Stimulated activated effector memory CD8-positive, alpha-beta T cell treated with anti-CD3 and anti-CD28 coated beads, Interleukin-12 subunit alpha, Interleukin-12 subunit beta, amount 100 ng/mL, for 72 hours (primary cell): ENCODE data around the gene PARP2.

Source experiments
- ATAC-seq: fragments of 150-1000 bp; cut with Tn5 transposase; 2 replicates; pipeline ENCODE4 v1.10.0; 2021
- DNase-seq, 2 donors: peaks; one replicate each; pipeline ENCODE4 v3.0.0; 2021 to 2022; ENCODE audit warnings: low spot score in 2 of 2
- H3K27ac Mint-ChIP-seq: one replicate; pipeline ENCODE4 v1.8.0; 2022; ENCODE audit warnings: mild to moderate bottlenecking, mixed read lengths
- H3K36me3 Mint-ChIP-seq: one replicate; pipeline ENCODE4 v1.8.0; 2022; ENCODE audit warnings: mild to moderate bottlenecking, mixed read lengths
- H3K4me1 Mint-ChIP-seq: one replicate; pipeline ENCODE4 v1.8.0; 2022; ENCODE audit warnings: mixed read lengths
- H3K4me3 Mint-ChIP-seq: one replicate; pipeline ENCODE4 v1.8.0; 2022; ENCODE audit warnings: mild to moderate bottlenecking, mixed read lengths
- H3K9me3 Mint-ChIP-seq: one replicate; pipeline ENCODE4 v1.8.0; 2022; ENCODE audit warnings: mixed read lengths

Gene PARP2, protein sequence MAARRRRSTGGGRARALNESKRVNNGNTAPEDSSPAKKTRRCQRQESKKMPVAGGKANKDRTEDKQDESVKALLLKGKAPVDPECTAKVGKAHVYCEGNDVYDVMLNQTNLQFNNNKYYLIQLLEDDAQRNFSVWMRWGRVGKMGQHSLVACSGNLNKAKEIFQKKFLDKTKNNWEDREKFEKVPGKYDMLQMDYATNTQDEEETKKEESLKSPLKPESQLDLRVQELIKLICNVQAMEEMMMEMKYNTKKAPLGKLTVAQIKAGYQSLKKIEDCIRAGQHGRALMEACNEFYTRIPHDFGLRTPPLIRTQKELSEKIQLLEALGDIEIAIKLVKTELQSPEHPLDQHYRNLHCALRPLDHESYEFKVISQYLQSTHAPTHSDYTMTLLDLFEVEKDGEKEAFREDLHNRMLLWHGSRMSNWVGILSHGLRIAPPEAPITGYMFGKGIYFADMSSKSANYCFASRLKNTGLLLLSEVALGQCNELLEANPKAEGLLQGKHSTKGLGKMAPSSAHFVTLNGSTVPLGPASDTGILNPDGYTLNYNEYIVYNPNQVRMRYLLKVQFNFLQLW

DNA sequence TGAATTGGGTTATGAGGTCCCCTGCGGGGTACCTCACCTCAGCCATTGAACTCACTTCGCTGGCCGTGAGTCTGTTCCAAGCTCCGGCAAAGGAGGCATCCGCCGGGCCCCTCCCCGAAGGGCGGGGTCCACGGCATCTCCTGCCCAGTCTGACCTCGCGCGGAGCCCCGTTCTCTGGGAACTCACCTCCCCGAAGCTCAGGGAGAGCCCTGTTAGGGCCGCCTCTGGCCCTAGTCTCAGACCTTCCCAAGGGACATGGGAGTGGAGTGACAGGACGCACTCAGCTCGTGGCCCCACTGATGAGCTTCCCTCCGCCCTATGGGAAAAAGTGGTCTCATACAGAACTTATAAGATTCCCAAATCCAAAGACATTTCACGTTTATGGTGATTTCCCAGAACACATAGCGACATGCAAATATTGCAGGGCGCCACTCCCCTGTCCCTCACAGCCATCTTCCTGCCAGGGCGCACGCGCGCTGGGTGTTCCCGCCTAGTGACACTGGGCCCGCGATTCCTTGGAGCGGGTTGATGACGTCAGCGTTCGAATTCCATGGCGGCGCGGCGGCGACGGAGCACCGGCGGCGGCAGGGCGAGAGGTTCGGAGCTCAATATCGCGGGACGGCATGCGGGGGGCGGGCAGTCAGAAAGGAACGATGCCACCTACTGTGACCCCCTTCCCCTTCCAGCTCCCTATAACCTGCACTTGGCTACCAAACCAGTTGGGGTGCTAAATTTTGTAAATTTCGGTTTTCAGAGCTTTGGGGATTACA is at the start of gene PARP2:
Gene PARP2 (plus strand): TSS at position 544 of the 770 bp plus-strand sequence. CDS start 7 bp downstream, at position 551.
- H3K36me3 Mint-ChIP-seq = peaks cover 56% of the 10 kb centered on the region
- peak; percentile 96 for ATAC-seq
- peak within 1 kb of the TSS; percentile 89 for H3K4me3 Mint-ChIP-seq
- peak; percentile 80 to 97 for DNase-seq
- peak within 1 kb of the TSS; percentile 97 for H3K27ac Mint-ChIP-seq
- no peaks in the 10 kb centered on the region for H3K9me3 Mint-ChIP-seq
- H3K4me1 Mint-ChIP-seq = peaks cover 24% of the 10 kb centered on the region

DNA sequence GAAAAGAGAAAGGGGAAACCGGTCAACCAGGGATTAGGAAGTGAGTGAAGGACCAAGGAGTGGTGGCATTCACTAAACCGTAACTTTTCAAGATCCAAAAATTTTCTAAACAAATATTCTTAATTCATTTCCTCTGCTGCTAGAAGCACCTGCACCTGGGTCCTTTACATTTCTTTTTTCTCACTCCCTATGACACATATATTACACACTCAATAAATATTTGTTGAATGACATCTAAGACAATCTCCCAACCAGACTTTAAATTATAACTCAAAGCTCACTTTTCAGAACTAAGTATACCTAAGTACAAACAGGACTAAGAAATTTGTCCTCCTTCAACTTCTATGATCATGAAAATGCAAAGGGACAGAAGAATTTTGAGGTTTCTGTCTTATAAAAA is 48.8 kb upstream of the PARP2 start:
- H3K4me1 Mint-ChIP-seq = peaks cover 4% of the 10 kb centered on the region
- ATAC-seq (no peak), DNase-seq (no peak)
- no peaks in the 10 kb centered on the region for H3K9me3 Mint-ChIP-seq
- H3K27ac Mint-ChIP-seq = peak overlapping the region; percentile 26
- H3K4me3 Mint-ChIP-seq = no peak overlapping the region
- peaks cover 92% of the 10 kb centered on the region for H3K36me3 Mint-ChIP-seq

DNA sequence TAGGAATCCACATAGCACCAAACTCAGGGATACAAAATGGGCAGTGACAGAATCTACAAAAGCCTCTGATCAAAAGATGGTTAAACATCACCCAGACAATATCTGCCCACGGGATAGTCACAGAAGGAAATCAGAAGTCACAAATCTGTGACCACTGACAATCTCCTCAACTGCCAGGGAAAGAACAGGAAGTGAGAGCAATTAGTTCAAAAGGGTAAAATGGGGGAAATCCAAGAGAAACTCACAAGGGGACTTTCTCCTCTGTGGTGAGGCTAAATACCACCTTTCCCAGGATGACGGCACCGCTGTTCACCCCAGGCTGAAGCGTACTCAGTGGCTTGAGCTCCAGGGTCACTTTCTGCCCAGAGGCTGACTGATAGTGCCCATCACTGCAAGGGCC is 48.4 kb upstream of the PARP2 start:
- peak; percentile 63 for ATAC-seq
- Mint-ChIP-seq H3K27ac (peak overlapping the region; percentile 26), H3K36me3 (peaks cover 93% of the 10 kb centered on the region)

DNA sequence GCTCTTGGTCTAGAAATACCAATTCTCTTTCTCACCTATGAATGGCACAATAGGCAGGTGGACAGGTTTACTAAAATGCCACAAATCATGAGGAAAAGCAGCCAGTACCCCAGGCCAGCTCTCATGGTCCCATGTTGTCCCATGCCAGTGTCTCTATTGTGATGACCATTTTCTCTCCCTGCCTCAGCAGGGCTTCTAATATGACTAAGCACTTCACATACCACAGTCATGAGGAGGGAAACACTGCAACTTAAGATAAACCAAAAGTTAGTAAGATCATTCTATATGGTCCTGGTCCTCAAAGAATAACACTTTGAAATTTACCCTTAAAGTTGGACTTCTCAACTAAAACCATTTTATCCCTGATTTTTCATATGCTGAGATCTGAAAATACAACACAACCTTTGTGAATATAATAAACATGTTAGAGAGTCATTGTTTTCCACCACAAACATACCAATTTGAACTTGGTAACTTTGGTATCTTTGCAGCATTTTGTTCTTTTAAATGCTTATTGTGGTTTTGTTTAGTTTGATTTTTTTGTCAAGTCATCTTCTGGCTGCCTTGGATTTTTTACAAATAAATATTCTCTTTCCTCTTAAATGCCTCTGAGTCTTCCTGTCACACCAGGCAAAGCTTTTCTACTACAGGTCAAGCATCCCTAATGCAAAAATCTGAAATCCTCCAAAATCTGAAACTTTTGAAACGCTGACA is 41.2 kb upstream of the PARP2 start:
- H3K27ac Mint-ChIP-seq = peak overlapping the region; percentile 10
- ATAC-seq (peak; percentile 71), DNase-seq (no peak)
- peaks cover 33% of the 10 kb centered on the region for H3K4me1 Mint-ChIP-seq
- no peaks in the 10 kb centered on the region for H3K9me3 Mint-ChIP-seq
- H3K36me3 Mint-ChIP-seq = peaks cover 56% of the 10 kb centered on the region
- H3K4me3 Mint-ChIP-seq = no peak overlapping the region

More for the DNA sequence above, 48.4 kb upstream of the PARP2 start:
- H3K4me1 Mint-ChIP-seq = peaks cover 5% of the 10 kb centered on the region
- DNase-seq = no peak
- H3K4me3 Mint-ChIP-seq = no peak overlapping the region
- H3K9me3 Mint-ChIP-seq = no peaks in the 10 kb centered on the region

DNA sequence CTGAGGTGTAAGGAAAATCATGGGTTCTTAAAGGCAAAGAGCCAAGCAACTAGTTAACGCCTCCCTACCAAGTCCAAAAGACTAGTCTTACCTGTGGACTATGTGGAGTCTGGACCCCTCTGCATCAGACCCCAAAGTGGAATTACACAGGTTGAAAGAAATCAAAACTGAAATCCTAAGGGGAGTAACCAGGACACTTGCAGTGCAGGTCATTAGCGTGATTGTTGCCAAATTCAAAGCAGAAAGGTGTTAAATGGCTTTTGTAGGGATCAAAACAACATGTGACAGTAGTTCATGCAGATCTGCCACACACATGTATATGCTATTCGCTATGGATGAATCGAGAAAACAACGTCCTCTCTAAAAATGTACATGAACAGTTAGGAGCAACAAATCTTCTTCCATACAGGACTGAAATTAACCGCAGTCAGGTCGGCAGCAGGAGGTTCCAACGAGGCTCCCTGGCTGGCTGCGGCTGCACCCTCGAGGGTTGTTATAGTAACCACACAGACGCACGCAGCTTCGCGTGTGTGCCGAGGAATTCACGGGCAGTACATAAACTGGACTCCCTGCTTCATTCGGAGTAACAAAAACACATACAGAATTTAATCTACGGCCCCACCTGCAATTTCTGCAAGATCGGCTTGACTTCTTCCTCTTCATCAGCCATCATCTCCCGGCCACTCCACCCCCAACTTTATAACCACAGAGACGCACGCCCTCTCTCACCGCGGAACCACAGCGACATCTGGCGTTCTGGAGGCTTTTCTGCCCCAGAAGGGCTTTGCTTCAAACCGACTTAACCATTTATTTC is 38.0 kb upstream of the PARP2 start, which contains the start of gene TTC5:
Gene TTC5 (minus strand): TSS at position 687 of the 814 bp plus-strand sequence. CDS start 14 bp downstream, at position 673.
- ATAC-seq = peak; percentile 96
- Mint-ChIP-seq H3K27ac (peak within 1 kb of the TSS; percentile 61), H3K4me1 (peaks cover 28% of the 10 kb centered on the region), H3K9me3 (no peaks in the 10 kb centered on the region), H3K4me3 (peak within 1 kb of the TSS; percentile 74), H3K36me3 (peaks cover 34% of the 10 kb centered on the region)
- DNase-seq = peak; percentile 93 to 98

DNA sequence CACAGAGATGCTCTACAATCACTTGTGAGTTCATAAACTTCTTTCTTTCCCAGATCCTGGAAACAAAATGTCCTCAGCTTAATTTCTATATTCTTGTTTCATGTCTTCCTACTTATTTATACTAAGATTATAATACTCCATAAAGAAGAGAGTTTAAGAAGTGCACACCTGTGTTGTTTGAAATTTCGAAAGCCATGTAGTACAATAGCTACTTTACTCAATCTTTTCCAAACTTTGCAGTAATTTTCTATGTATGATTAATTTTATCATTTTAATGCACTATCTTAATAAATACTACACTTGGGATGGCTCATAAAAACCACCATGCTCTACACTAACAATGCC is 37.4 kb upstream of the PARP2 start:
- peaks cover 27% of the 10 kb centered on the region for H3K4me1 Mint-ChIP-seq
- ATAC-seq (no peak), DNase-seq (no peak)
- H3K9me3 Mint-ChIP-seq = no peaks in the 10 kb centered on the region
- peaks cover 28% of the 10 kb centered on the region for H3K36me3 Mint-ChIP-seq
- peak overlapping the region; percentile 61 for H3K27ac Mint-ChIP-seq
- H3K4me3 Mint-ChIP-seq = peak overlapping the region; percentile 74

DNA sequence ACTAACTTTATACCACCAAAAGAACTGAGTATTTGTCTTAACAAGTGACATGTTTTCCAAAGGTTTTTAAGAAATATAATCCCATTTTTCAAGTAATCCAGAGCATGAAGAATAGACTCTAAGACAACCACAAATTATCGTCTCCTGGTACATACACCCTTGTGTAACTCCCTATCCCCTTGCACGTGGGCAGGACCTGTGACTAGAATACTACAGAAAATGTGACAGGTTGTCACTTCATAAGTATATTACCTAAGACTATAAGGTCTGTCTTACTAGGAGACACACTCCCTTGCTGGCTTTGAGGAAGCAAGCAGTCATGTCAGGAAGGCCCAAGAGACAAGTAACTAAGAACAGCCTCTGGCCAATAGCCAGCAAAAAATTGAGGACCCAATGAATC is 29.4 kb upstream of the PARP2 start:
- DNase-seq (no peak), ATAC-seq (no peak)
- Mint-ChIP-seq H3K4me3 (no peak overlapping the region), H3K27ac (no peak overlapping the region), H3K36me3 (peaks cover 86% of the 10 kb centered on the region), H3K4me1 (no peaks in the 10 kb centered on the region), H3K9me3 (no peaks in the 10 kb centered on the region)

DNA sequence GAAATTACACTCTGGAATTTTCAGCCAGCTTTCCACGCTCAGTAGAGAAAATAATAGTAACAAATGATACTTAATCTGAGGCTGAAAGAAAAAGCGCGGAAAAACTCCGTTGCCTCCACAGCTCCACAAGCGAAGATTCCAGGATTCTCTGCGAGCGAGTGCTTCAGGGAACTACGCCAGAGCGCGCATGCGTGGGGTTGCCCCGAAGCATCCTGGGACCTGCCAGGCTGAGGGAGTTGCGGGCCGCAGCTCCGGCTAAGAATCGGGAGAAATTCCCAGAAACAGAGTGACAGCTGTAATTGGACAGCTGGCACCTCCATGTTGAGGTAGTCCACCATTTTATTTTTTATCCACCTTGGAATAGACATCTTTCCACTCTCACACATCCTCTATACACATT is 25.7 kb upstream of the PARP2 start:
- Mint-ChIP-seq H3K4me1 (no peaks in the 10 kb centered on the region), H3K9me3 (no peaks in the 10 kb centered on the region), H3K4me3 (no peak overlapping the region), H3K36me3 (peaks cover 100% of the 10 kb centered on the region), H3K27ac (no peak overlapping the region)
- ATAC-seq (no peak), DNase-seq (no peak)

DNA sequence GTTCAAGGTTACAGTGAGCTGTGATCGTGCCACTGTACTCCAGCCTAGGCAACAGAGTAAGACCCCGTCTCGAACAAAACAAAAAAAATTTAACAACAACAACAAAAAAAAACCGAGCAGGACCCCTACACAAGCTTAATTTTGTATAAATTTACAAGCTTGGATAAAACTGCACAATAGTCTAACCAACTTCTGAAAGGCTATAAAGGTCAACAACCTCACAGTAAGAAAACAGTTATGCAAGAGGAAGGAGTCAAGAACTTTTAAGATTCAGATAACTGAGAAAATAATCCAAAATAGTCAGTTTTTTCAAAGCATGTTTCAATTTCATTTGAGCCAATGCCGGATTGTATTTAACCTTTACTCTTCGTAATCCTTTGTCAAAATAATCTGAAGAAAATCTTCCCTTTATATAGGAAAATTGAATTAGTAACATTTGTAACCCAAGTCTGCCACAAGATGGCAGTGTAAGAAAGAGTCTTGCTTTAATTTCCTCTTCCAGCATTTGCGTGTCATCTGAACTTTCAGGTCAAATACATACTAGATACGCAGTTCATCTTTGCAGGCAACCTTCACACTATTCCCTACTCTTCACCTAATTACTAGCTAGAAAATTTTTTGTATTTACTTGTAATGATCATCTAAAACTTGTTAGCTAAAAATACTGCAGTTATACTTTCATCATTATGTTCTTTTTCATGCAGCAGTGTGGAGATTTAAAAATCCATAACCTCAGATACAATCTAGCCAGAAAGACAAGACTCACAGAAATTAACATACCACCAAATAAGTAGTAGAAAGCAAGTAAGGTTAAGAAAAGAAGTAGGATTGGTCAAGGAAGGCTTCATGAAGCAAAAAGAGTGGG is 16.2 kb upstream of the PARP2 start:
- no peak for ATAC-seq

DNA sequence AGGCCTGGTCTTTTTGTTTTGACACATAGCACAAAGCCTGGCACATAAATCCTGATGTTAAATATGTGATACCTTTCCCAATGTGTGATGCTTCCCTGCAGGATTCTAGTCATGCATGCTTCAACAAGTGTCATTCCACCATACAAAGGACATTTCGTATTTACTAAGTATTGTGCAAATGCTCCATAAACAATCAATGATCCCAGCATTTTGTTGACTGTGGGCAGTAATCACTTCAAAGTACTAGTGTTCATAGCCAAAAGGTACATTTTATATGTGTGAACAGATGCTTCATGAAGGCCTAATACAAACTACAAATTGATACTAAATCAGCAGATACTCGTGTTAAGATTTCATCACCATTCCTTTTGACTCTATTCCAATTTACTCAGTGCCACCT is 14.7 kb upstream of the PARP2 start:
- H3K4me3 Mint-ChIP-seq = no peak overlapping the region
- H3K36me3 Mint-ChIP-seq = peaks cover 77% of the 10 kb centered on the region
- H3K9me3 Mint-ChIP-seq = no peaks in the 10 kb centered on the region
- ATAC-seq = no peak
- no peak overlapping the region for H3K27ac Mint-ChIP-seq
- DNase-seq = no peak
- H3K4me1 Mint-ChIP-seq = peaks cover 28% of the 10 kb centered on the region

More for the DNA sequence above, 16.2 kb upstream of the PARP2 start:
- H3K27ac Mint-ChIP-seq = peak overlapping the region; percentile 12
- no peak for DNase-seq
- H3K9me3 Mint-ChIP-seq = no peaks in the 10 kb centered on the region
- H3K4me3 Mint-ChIP-seq = no peak overlapping the region
- H3K4me1 Mint-ChIP-seq = peaks cover 28% of the 10 kb centered on the region
- peaks cover 92% of the 10 kb centered on the region for H3K36me3 Mint-ChIP-seq

DNA sequence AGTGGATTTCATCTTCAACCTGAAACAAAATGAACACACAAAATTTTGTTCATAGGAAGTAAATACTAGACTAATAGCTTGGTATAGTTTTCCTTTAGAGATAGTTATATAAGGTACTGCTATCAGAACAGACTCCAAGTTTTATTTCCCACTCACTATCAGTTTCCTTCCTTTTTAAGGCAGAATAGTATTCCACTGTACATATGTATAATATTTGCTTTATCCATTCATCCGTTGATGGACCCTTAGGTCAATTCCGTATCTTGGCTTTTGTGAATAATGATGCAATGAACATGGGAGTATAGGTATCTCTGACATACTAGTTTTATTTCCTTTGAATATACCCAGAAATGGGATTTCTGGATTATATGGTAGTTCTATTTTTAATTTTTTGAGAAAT is 14.1 kb upstream of the PARP2 start:
- H3K27ac Mint-ChIP-seq = no peak overlapping the region
- no peak for DNase-seq
- ATAC-seq = no peak
- H3K36me3 Mint-ChIP-seq = peaks cover 70% of the 10 kb centered on the region
- no peak overlapping the region for H3K4me3 Mint-ChIP-seq
- H3K4me1 Mint-ChIP-seq = peaks cover 28% of the 10 kb centered on the region
- H3K9me3 Mint-ChIP-seq = no peaks in the 10 kb centered on the region

DNA sequence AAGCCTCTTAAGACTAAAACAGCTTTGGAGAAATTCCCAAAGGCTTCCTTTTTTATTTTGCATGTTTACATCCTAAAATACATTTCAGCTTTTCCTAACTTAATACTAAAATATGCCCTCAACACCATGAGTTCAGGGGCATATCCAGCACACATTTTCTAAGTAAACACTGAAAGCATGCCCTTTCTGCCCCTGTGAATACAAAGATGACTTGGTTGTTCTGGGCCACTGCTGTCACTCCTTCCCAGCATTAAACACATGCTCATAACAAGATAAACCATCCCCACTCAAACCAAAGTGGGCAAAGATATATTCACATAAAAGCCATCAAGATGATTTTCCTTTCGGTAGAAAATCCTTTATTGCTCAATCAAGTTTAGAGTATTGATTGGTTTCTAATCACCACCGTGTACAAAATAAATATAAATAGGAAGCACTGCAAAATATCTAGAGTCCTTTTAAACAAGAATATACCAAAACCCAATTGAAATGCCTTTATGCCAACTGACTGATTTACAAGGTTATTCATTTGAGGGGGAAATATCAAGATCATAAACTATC is 12.3 kb upstream of the PARP2 start:
- Mint-ChIP-seq H3K9me3 (no peaks in the 10 kb centered on the region), H3K4me1 (peaks cover 28% of the 10 kb centered on the region), H3K27ac (peak overlapping the region; percentile 38), H3K36me3 (peaks cover 53% of the 10 kb centered on the region), H3K4me3 (peak overlapping the region; percentile 92)
- ATAC-seq (no peak), DNase-seq (no peak)

DNA sequence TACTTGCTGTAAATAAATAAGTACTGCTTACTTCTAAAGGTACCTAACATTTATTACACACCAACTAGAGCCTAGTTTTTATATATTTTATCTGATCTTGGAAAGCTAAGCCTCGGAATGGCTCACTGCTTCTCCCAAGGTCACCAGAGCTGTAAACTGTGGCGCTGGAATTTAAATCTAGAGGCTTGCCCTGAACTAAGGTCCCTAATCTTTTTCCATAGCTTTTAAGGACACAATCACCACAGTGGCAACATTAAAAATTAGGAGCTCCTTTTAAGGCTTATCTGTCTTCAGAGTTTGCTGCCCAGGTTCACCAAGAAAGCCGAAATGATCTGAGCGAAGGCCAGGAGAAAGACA is 11.0 kb upstream of the PARP2 start:
- peaks cover 40% of the 10 kb centered on the region for H3K36me3 Mint-ChIP-seq
- H3K9me3 Mint-ChIP-seq = no peaks in the 10 kb centered on the region
- DNase-seq = no peak
- H3K4me1 Mint-ChIP-seq = peaks cover 26% of the 10 kb centered on the region
- peak overlapping the region; percentile 91 for H3K27ac Mint-ChIP-seq
- peak overlapping the region; percentile 92 for H3K4me3 Mint-ChIP-seq
- no peak for ATAC-seq
